ENCODE data around the gene ALPG. TPM values are rescaled to one million over a fixed set of nuclear protein-coding genes. Genes with fewer than 3 reads are reported as not detected.

ALPG gene
- total RNA-seq, 1 experiment from 2014 or later, result 65.3 TPM

GRCh38 chr2:232436381-232437194 is 29.9 kb downstream of the ALPG start:
- POLR2A ChIA-PET, result interaction anchor here (1.0 kb wide), 1 partner anchor 46 kb away, joined by 3 read pairs; no protein-coding TSS in a partner anchor

GRCh38 chr2:232437195-232437571 is 30.5 kb downstream of the ALPG start:
- CTCF ChIA-PET, result interaction anchor here (0.6 to 0.9 kb wide), 4 partner anchors 71 to 738 kb away, joined by 3 to 22 read pairs (median 6); no protein-coding TSS in a partner anchor
- no TSS peak for BruUV-seq (replicated peaks)
- intact Hi-C loops (cut with micrococcal nuclease; ENCODE audit: unreplicated experiment), result loop anchor here (5.0 kb wide), 2 partner anchors 100 to 530 kb away; no protein-coding TSS in a partner anchor

More at GRCh38 chr2:232436381-232437194, 29.9 kb downstream of the ALPG start:
- H3K36me3 ChIP-seq (ENCODE audit: control insufficient read depth, insufficient read depth, low read length), result no peaks in the 10 kb centered on the region
- no peaks in the 10 kb centered on the region for H3K27me3 ChIP-seq (ENCODE audit: control insufficient read depth, insufficient read depth, low read length)
- H3K9me3 ChIP-seq (ENCODE audit: control insufficient read depth, insufficient read depth, low read depth, low read length), result no peaks in the 10 kb centered on the region
- ATAC-seq (no peak), DNase-seq (ENCODE audit: low read depth, low spot score) (no peak)
- BruUV-seq (replicated peaks), result no TSS peak
- peak overlapping the region; percentile 5; the same call in 1 of the 2 replicates for H3K27ac ChIP-seq (ENCODE audit: low read length)
- TF ChIP-seq POLR2AphosphoS5 (IDR thresholded peaks at IDR 0.05; ENCODE audit: low read depth, low read length) (no peak), REST (IDR thresholded peaks at IDR 0.05; ENCODE audit: insufficient read depth in 1 of 2, low read depth in 2 of 2, low read length in 1 of 2) (no peak), TCF7L2 (IDR thresholded peaks at IDR 0.05; ENCODE audit: low read depth, low read length) (no peak), SIN3A (IDR thresholded peaks at IDR 0.05; ENCODE audit: borderline replicate concordance, insufficient read depth, low read depth, low read length) (no peak)
- TF ChIP-seq, protein P1, sequence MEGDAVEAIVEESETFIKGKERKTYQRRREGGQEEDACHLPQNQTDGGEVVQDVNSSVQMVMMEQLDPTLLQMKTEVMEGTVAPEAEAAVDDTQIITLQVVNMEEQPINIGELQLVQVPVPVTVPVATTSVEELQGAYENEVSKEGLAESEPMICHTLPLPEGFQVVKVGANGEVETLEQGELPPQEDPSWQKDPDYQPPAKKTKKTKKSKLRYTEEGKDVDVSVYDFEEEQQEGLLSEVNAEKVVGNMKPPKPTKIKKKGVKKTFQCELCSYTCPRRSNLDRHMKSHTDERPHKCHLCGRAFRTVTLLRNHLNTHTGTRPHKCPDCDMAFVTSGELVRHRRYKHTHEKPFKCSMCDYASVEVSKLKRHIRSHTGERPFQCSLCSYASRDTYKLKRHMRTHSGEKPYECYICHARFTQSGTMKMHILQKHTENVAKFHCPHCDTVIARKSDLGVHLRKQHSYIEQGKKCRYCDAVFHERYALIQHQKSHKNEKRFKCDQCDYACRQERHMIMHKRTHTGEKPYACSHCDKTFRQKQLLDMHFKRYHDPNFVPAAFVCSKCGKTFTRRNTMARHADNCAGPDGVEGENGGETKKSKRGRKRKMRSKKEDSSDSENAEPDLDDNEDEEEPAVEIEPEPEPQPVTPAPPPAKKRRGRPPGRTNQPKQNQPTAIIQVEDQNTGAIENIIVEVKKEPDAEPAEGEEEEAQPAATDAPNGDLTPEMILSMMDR (IDR thresholded peaks at IDR 0.05), result no peak; the same call in 1 of the 2 replicates
- H3K4me3 ChIP-seq (ENCODE audit: low read depth in 2 of 2, low read length in 2 of 2), result no peak overlapping the region
- in situ Hi-C loops (cut with HindIII; ENCODE audit: low pct_unique_long_range_greater_than_20kb, low sequenced_read_pairs) (no loop called here), intact Hi-C loops (cut with micrococcal nuclease; ENCODE audit: unreplicated experiment) (loop anchor here (5.0 kb wide), 2 partner anchors 99 to 529 kb away; no protein-coding TSS in a partner anchor)
- H3K4me1 ChIP-seq (ENCODE audit: control insufficient read depth, insufficient read depth, low read length), result peaks cover 5% of the 10 kb centered on the region
- CTCF ChIA-PET, result interaction anchor here (0.6 to 0.9 kb wide), 3 partner anchors 71 to 104 kb away, joined by 3 to 8 read pairs (median 5); no protein-coding TSS in a partner anchor

More at GRCh38 chr2:232437195-232437571, 30.5 kb downstream of the ALPG start:
- ATAC-seq (no peak), DNase-seq (ENCODE audit: low read depth, low spot score) (no peak)
- Histone ChIP-seq H3K9me3 (ENCODE audit: control insufficient read depth, insufficient read depth, low read depth, low read length) (no peaks in the 10 kb centered on the region), H3K4me3 (ENCODE audit: low read depth in 2 of 2, low read length in 2 of 2) (no peak overlapping the region), H3K36me3 (ENCODE audit: control insufficient read depth, insufficient read depth, low read length) (no peaks in the 10 kb centered on the region), H3K27ac (ENCODE audit: low read length) (peak overlapping the region; percentile 5; the same call in 1 of the 2 replicates), H3K4me1 (ENCODE audit: control insufficient read depth, insufficient read depth, low read length) (peaks cover 5% of the 10 kb centered on the region), H3K27me3 (ENCODE audit: control insufficient read depth, insufficient read depth, low read length) (no peaks in the 10 kb centered on the region)
- in situ Hi-C loops (cut with HindIII; ENCODE audit: low pct_unique_long_range_greater_than_20kb, low sequenced_read_pairs), result no loop called here
- POLR2A ChIA-PET, result interaction anchor here (1.0 kb wide), 1 partner anchor 46 kb away, joined by 3 read pairs; no protein-coding TSS in a partner anchor
- no peak for TF ChIP-seq POLR2AphosphoS5 (IDR thresholded peaks at IDR 0.05; ENCODE audit: low read depth, low read length)
- TF ChIP-seq REST (IDR thresholded peaks at IDR 0.05; ENCODE audit: insufficient read depth in 1 of 2, low read depth in 2 of 2, low read length in 1 of 2), result no peak
- no peak for TF ChIP-seq TCF7L2 (IDR thresholded peaks at IDR 0.05; ENCODE audit: low read depth, low read length)
- TF ChIP-seq, protein P1 (IDR thresholded peaks at IDR 0.05), result no peak
- TF ChIP-seq SIN3A (IDR thresholded peaks at IDR 0.05; ENCODE audit: borderline replicate concordance, insufficient read depth, low read depth, low read length), result no peak
